ENCODE results near the gene HLA-B.
"Not testable (repeated sequence)": the region's sequence is repeated elsewhere in the genome, so short reads cannot be mapped to it uniquely, and the experiment has no call there.

HLA-B gene

DNA sequence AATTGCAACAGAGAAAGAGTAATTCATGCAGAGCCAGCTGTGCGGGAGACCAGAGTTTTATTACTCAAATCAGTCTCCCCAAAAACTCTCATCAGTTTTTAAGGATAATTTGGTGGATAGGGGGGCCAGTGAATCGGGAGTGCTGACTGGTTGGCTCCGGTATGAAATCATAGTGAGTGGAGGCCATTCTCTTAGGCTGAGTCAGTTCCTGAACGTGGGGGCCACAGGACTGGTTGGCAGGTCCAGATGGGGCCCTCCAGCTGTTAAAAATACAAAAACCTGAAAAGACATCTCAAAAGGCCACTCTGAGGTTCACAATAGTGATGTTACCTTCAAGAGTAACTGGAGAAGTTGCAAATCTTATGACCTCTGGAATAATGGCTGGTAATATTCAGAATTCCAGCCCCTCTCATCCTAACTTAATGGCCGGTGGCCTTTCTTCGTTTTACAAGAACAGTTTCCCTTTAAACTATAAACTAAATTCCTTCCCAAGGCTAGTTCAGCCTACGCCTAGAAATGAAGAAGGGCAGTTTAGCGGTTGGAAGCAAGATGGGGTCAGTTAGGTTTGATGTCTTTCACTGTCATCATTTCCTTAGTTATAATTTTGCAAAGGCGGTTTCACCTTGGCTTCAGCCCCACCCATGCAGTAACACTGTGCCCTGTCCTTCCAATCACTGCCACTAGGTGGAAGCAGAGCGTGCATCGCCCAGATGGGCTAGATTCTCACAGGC lies 39.6 kb upstream of the HLA-B start:
- no peak overlapping the region for H3K9ac ChIP-seq (ENCODE audit: low read depth, low read length)
- H3K27me3 ChIP-seq (ENCODE audit: control insufficient read depth, insufficient read depth, low read length), result peaks cover 31% of the 10 kb centered on the region
- peaks cover 8% of the 10 kb centered on the region for H3K4me1 ChIP-seq (ENCODE audit: control insufficient read depth, insufficient read depth, low read length)
- H3K4me3 ChIP-seq (ENCODE audit: low read depth, low read length), result no peak overlapping the region
- no peaks in the 10 kb centered on the region for H3K36me3 ChIP-seq (ENCODE audit: control insufficient read depth, insufficient read depth, low read length)
- no peaks in the 10 kb centered on the region for H3K9me3 ChIP-seq (ENCODE audit: control insufficient read depth, insufficient read depth, low read length)

DNA sequence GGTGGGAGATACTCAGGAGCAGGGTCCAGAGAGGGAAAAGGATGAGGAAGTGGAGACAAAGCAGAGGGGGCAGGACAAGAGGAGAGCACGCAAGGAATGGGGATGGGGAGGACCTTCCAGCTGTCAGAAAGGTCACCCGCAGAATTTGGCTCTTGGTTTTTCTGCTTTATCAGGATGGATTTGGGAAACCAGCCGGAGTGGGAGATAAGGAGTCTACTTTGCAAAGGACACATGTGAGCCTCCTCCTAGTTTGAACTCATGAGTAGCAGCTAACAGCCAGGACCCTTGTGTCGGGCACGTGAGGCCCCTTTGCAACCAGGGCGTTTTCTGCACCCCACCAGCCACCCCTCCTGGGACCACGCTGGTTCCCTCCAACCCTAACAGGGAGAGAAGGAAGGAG lies 38.9 kb upstream of the HLA-B start:
- peaks cover 6% of the 10 kb centered on the region for H3K4me1 ChIP-seq (ENCODE audit: control insufficient read depth, insufficient read depth, low read length)
- peaks cover 23% of the 10 kb centered on the region for H3K27me3 ChIP-seq (ENCODE audit: control insufficient read depth, insufficient read depth, low read length)
- H3K9me3 ChIP-seq (ENCODE audit: control insufficient read depth, insufficient read depth, low read length), result no peaks in the 10 kb centered on the region
- no peaks in the 10 kb centered on the region for H3K36me3 ChIP-seq (ENCODE audit: control insufficient read depth, insufficient read depth, low read length)
- no peak overlapping the region for H3K4me3 ChIP-seq (ENCODE audit: low read depth, low read length)
- H3K9ac ChIP-seq (ENCODE audit: low read depth, low read length), result no peak overlapping the region

- H3K36me3 ChIP-seq (ENCODE audit: control insufficient read depth, insufficient read depth, low read length), result no peaks in the 10 kb centered on the region
- no peak overlapping the region for H3K4me3 ChIP-seq (ENCODE audit: low read depth, low read length)
- peaks cover 6% of the 10 kb centered on the region for H3K4me1 ChIP-seq (ENCODE audit: control insufficient read depth, insufficient read depth, low read length)
- peaks cover 22% of the 10 kb centered on the region for H3K27me3 ChIP-seq (ENCODE audit: control insufficient read depth, insufficient read depth, low read length)
- no peaks in the 10 kb centered on the region for H3K9me3 ChIP-seq (ENCODE audit: control insufficient read depth, insufficient read depth, low read length)
- no peak overlapping the region for H3K9ac ChIP-seq (ENCODE audit: low read depth, low read length)
Measured at GRCh38 chr6:31394381-31394780, 37.4 kb upstream of the HLA-B start.

DNA sequence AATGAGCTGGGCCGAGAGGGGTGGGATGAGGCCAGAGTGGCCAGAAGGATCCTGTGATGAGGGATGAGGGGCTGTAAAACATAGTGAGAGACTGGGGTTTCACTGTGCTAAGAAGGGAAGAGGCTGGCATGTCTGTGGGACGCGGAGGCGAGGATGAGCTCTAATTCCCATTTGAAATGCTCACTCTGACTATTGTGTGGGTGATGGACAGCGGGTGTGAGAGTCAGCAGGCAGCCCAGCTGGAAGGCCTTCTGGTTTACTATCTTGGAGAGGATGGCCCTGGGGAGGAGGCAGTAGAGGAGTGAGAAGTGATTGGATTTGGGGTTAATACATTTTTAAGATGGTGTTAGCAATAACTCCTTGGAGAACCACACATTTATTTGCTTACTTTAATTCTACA lies 37.0 kb upstream of the HLA-B start:
- H3K36me3 ChIP-seq (ENCODE audit: control insufficient read depth, insufficient read depth, low read length), result no peaks in the 10 kb centered on the region
- no peaks in the 10 kb centered on the region for H3K9me3 ChIP-seq (ENCODE audit: control insufficient read depth, insufficient read depth, low read length)
- H3K27me3 ChIP-seq (ENCODE audit: control insufficient read depth, insufficient read depth, low read length), result peaks cover 22% of the 10 kb centered on the region
- H3K4me3 ChIP-seq (ENCODE audit: low read depth, low read length), result no peak overlapping the region
- no peak overlapping the region for H3K9ac ChIP-seq (ENCODE audit: low read depth, low read length)
- H3K4me1 ChIP-seq (ENCODE audit: control insufficient read depth, insufficient read depth, low read length), result peaks cover 6% of the 10 kb centered on the region

DNA sequence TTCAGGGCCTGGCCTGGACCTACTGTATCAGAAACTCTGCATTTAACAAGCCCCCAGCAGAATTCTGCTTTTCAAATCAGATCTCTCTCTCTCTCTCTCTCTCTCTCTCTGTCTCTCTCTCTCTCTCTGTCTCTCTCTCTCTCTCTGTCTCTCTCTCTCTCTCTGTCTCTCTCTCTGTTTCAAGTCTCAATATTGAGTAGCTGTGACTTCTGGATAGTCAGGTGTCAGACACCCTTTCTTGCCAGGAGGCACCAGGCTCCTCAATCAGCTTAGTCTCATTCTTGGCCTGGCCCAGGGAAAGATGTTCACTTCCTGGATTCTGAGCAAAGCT lies 32.8 kb upstream of the HLA-B start:
- not testable (repeated sequence) for H3K4me3 ChIP-seq (ENCODE audit: low read depth, low read length); H3K27me3 ChIP-seq (ENCODE audit: control insufficient read depth, insufficient read depth, low read length); H3K36me3 ChIP-seq (ENCODE audit: control insufficient read depth, insufficient read depth, low read length); H3K9me3 ChIP-seq (ENCODE audit: control insufficient read depth, insufficient read depth, low read length); H3K4me1 ChIP-seq (ENCODE audit: control insufficient read depth, insufficient read depth, low read length); H3K9ac ChIP-seq (ENCODE audit: low read depth, low read length)

GRCh38 chr6:31388916-31389801 lies 32.2 kb upstream of the HLA-B start:
- not testable (repeated sequence) for H3K4me1 ChIP-seq (ENCODE audit: control insufficient read depth, insufficient read depth, low read length); H3K4me3 ChIP-seq (ENCODE audit: low read depth, low read length); H3K27me3 ChIP-seq (ENCODE audit: control insufficient read depth, insufficient read depth, low read length); H3K9me3 ChIP-seq (ENCODE audit: control insufficient read depth, insufficient read depth, low read length); H3K36me3 ChIP-seq (ENCODE audit: control insufficient read depth, insufficient read depth, low read length); H3K9ac ChIP-seq (ENCODE audit: low read depth, low read length)

DNA sequence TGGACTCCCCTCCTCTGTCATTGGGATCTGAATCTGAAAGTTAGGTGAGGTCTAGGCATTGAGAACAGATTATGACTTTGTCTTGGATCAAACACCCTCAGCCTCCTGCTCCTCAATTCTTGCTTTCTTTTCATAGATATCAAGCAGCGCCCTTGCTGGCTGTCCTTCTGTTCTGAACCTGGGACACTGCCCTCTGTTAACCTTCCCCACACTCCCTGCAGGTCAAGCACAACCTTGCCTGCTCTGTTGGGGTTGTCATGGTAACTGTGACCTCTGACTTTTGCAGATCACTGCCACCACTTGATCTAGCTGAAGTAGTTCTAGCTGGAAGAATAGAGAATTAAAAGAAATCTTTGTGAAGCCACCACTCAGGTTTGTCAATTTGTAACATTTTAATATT lies 30.0 kb upstream of the HLA-B start:
- Histone ChIP-seq H3K4me1 (ENCODE audit: control insufficient read depth, insufficient read depth, low read length) (no peaks in the 10 kb centered on the region), H3K9me3 (ENCODE audit: control insufficient read depth, insufficient read depth, low read length) (no peaks in the 10 kb centered on the region), H3K9ac (ENCODE audit: low read depth, low read length) (no peak overlapping the region), H3K27me3 (ENCODE audit: control insufficient read depth, insufficient read depth, low read length) (no peaks in the 10 kb centered on the region), H3K4me3 (ENCODE audit: low read depth, low read length) (no peak overlapping the region), H3K36me3 (ENCODE audit: control insufficient read depth, insufficient read depth, low read length) (no peaks in the 10 kb centered on the region)

GRCh38 chr6:31386099-31386498 lies 29.1 kb upstream of the HLA-B start:
- H3K36me3 ChIP-seq (ENCODE audit: control insufficient read depth, insufficient read depth, low read length), result no peaks in the 10 kb centered on the region
- no peaks in the 10 kb centered on the region for H3K9me3 ChIP-seq (ENCODE audit: control insufficient read depth, insufficient read depth, low read length)
- H3K4me1 ChIP-seq (ENCODE audit: control insufficient read depth, insufficient read depth, low read length), result no peaks in the 10 kb centered on the region
- H3K9ac ChIP-seq (ENCODE audit: low read depth, low read length), result no peak overlapping the region
- no peak overlapping the region for H3K4me3 ChIP-seq (ENCODE audit: low read depth, low read length)
- no peaks in the 10 kb centered on the region for H3K27me3 ChIP-seq (ENCODE audit: control insufficient read depth, insufficient read depth, low read length)

GRCh38 chr6:31385041-31385440 lies 28.1 kb upstream of the HLA-B start:
- no peaks in the 10 kb centered on the region for H3K4me1 ChIP-seq (ENCODE audit: control insufficient read depth, insufficient read depth, low read length)
- no peaks in the 10 kb centered on the region for H3K27me3 ChIP-seq (ENCODE audit: control insufficient read depth, insufficient read depth, low read length)
- H3K9ac ChIP-seq (ENCODE audit: low read depth, low read length), result no peak overlapping the region
- H3K36me3 ChIP-seq (ENCODE audit: control insufficient read depth, insufficient read depth, low read length), result no peaks in the 10 kb centered on the region
- no peaks in the 10 kb centered on the region for H3K9me3 ChIP-seq (ENCODE audit: control insufficient read depth, insufficient read depth, low read length)
- no peak overlapping the region for H3K4me3 ChIP-seq (ENCODE audit: low read depth, low read length)

- peaks cover 2% of the 10 kb centered on the region for H3K27me3 ChIP-seq (ENCODE audit: control insufficient read depth, insufficient read depth, low read length)
- no peak overlapping the region for H3K4me3 ChIP-seq (ENCODE audit: low read depth, low read length)
- no peaks in the 10 kb centered on the region for H3K9me3 ChIP-seq (ENCODE audit: control insufficient read depth, insufficient read depth, low read length)
- no peaks in the 10 kb centered on the region for H3K36me3 ChIP-seq (ENCODE audit: control insufficient read depth, insufficient read depth, low read length)
- H3K9ac ChIP-seq (ENCODE audit: low read depth, low read length), result no peak overlapping the region
- H3K4me1 ChIP-seq (ENCODE audit: control insufficient read depth, insufficient read depth, low read length), result no peaks in the 10 kb centered on the region
Measured at GRCh38 chr6:31383149-31383548, 26.2 kb upstream of the HLA-B start.

DNA sequence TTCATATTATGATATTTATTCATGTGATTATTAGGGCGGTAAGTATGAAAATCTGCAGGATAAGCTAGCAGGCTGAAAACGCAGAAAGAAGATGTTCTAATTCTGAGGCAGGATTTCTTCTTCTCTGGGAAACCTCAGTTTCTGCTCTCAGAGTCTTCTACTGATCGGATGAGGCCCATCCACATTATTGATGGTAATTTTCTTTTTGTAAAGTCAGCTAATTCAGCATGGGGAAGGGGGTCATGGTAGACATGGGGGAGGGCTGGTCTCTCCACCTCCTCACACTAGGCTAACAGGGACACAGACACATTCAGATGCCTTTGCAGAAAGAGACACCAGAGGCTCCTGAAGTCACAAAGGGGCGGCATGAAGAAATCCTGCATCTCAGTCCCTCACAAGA lies 24.7 kb upstream of the HLA-B start:
- Histone ChIP-seq H3K36me3 (ENCODE audit: control insufficient read depth, insufficient read depth, low read length) (no peaks in the 10 kb centered on the region), H3K4me3 (ENCODE audit: low read depth, low read length) (no peak overlapping the region), H3K27me3 (ENCODE audit: control insufficient read depth, insufficient read depth, low read length) (peaks cover 3% of the 10 kb centered on the region), H3K9me3 (ENCODE audit: control insufficient read depth, insufficient read depth, low read length) (no peaks in the 10 kb centered on the region), H3K4me1 (ENCODE audit: control insufficient read depth, insufficient read depth, low read length) (no peaks in the 10 kb centered on the region), H3K9ac (ENCODE audit: low read depth, low read length) (no peak overlapping the region)

DNA sequence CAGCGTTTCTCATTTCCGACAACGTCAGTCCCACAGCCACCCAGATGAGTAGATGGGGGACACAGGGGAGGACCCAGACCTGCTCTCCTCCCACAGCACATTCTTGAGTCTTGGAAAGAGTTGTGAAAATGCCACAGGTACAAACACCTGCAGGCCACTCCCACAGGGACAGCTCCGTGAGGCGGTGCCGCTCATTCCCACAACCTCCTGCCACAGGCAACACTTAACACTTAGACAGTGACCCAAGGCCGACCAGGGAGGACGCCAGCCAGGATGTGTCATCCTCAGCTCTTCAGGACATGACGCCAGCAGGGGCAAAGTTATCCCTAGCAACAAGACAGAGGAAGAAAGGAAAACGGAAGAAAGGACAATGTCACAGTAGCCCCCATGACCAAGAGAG lies 22.9 kb upstream of the HLA-B start:
- H3K4me1 ChIP-seq (ENCODE audit: control insufficient read depth, insufficient read depth, low read length), result no peaks in the 10 kb centered on the region
- H3K27me3 ChIP-seq (ENCODE audit: control insufficient read depth, insufficient read depth, low read length), result peaks cover 3% of the 10 kb centered on the region
- no peaks in the 10 kb centered on the region for H3K9me3 ChIP-seq (ENCODE audit: control insufficient read depth, insufficient read depth, low read length)
- no peak overlapping the region for H3K4me3 ChIP-seq (ENCODE audit: low read depth, low read length)
- H3K9ac ChIP-seq (ENCODE audit: low read depth, low read length), result no peak overlapping the region
- H3K36me3 ChIP-seq (ENCODE audit: control insufficient read depth, insufficient read depth, low read length), result no peaks in the 10 kb centered on the region

Measured in iPS-15b (cell line).